HCT116 (cell line): ENCODE data around the gene MAGEA12.
"Not testable (repeated sequence)": the region's sequence is repeated elsewhere in the genome, so short reads cannot be mapped to it uniquely, and the experiment has no call there.

Experiments used
- EZH2 ChIP-seq: fragments of 200-600 bp; sonication (generic); IDR thresholded peaks from 2 replicates; pipeline ENCODE4 v1.6.1; 2017; ENCODE audit warnings: antibody characterized with exemption, mixed run types
- EZH2phosphoT487 ChIP-seq: fragments of 200-600 bp; IDR thresholded peaks from 2 replicates; pipeline ENCODE4 v1.6.1; 2018; ENCODE audit warnings: antibody characterized with exemption, borderline replicate concordance
- POLR2A ChIP-seq: IDR thresholded peaks from 2 replicates; pipeline ENCODE4 v1.7.0; 2011; ENCODE audit warnings: borderline replicate concordance; ENCODE audit not compliant: insufficient read depth, insufficient read length; ENCODE audit errors: extremely low read depth
- POLR2AphosphoS5 ChIP-seq: IDR thresholded peaks from 2 replicates; pipeline ENCODE4 v1.6.1; 2011; ENCODE audit warnings: mild to moderate bottlenecking, low read depth, low read length, moderate library complexity
- RAD21 ChIP-seq: IDR thresholded peaks from 2 replicates; pipeline ENCODE4 v1.6.1; 2012; ENCODE audit warnings: low read depth, mild to moderate bottlenecking
- SIN3A ChIP-seq: IDR thresholded peaks from 2 replicates; pipeline ENCODE4 v1.6.1; 2012; ENCODE audit warnings: low read depth
- SP1 ChIP-seq: IDR thresholded peaks from 2 replicates; pipeline ENCODE4 v1.6.1; 2012; ENCODE audit warnings: low read depth
- ZNF274 ChIP-seq: fragments of 200-500 bp; sonication (Bioruptor generic); IDR thresholded peaks from 2 replicates; pipeline ENCODE4 v1.6.1; 2014; ENCODE audit warnings: mild to moderate bottlenecking, low read depth, low read length, inconsistent platforms
- TF ChIP-seq, protein P1 (sequence below): IDR thresholded peaks from 2 replicates; pipeline ENCODE4 v1.6.1; 2012
- TF ChIP-seq, protein P2 (sequence below), 3 experiments: fragments of 200-600 bp in 1 of 3; sonication (generic) in 1 of 3; IDR thresholded peaks in 2 of 3; conservative IDR thresholded peaks in 1 of 3; 2 replicates each; pipeline ENCODE4 v1.5.1; 2012 to 2017; ENCODE audit warnings: low read depth in 2 of 3, low read length in 2 of 3, antibody characterized with exemption in 1 of 3, borderline replicate concordance in 1 of 3, control low read depth in 1 of 3, mild to moderate bottlenecking in 1 of 3, mixed read lengths in 1 of 3, mixed run types in 1 of 3, moderate library complexity in 1 of 3; ENCODE audit not compliant: insufficient read depth in 1 of 3
- TF ChIP-seq, protein P3 (sequence below): IDR thresholded peaks from 2 replicates; pipeline ENCODE4 v1.6.1; 2012

DNA sequence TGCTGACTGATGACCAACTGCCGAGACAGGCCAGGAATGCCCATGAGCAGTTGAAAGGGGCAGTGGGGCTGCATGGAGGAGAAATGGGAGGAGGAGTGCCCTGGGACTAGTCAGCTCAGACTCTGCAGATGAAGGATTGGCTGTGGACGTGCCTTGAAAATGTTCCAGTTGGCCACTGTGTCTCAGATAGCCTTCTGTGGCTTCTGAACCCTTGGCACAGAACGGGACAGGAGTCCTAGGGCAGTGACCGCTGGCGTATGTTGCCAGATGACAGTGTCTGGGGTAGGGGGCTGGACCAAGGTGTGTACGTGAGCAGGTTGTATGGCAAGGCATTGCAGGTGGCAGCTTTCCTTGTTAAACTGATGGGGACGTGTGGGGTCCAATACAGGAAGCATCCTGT lies 27.1 kb upstream of the MAGEA12 start:
- TF ChIP-seq, protein P1, sequence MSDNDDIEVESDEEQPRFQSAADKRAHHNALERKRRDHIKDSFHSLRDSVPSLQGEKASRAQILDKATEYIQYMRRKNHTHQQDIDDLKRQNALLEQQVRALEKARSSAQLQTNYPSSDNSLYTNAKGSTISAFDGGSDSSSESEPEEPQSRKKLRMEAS, result not testable (repeated sequence)
- TF ChIP-seq, protein P2, sequence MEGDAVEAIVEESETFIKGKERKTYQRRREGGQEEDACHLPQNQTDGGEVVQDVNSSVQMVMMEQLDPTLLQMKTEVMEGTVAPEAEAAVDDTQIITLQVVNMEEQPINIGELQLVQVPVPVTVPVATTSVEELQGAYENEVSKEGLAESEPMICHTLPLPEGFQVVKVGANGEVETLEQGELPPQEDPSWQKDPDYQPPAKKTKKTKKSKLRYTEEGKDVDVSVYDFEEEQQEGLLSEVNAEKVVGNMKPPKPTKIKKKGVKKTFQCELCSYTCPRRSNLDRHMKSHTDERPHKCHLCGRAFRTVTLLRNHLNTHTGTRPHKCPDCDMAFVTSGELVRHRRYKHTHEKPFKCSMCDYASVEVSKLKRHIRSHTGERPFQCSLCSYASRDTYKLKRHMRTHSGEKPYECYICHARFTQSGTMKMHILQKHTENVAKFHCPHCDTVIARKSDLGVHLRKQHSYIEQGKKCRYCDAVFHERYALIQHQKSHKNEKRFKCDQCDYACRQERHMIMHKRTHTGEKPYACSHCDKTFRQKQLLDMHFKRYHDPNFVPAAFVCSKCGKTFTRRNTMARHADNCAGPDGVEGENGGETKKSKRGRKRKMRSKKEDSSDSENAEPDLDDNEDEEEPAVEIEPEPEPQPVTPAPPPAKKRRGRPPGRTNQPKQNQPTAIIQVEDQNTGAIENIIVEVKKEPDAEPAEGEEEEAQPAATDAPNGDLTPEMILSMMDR (IDR thresholded peaks at IDR 0.05 in 2 of 3, conservative IDR thresholded peaks at IDR 0.05 in 1 of 3; ENCODE audit: borderline replicate concordance in 1 of 3, insufficient read depth in 1 of 3, low read depth in 2 of 3, low read length in 2 of 3), result not testable (repeated sequence)
- TF ChIP-seq SIN3A, RAD21, POLR2A, POLR2AphosphoS5, EZH2phosphoT487, SP1, ZNF274, EZH2: not testable (repeated sequence)
- TF ChIP-seq, protein P3, sequence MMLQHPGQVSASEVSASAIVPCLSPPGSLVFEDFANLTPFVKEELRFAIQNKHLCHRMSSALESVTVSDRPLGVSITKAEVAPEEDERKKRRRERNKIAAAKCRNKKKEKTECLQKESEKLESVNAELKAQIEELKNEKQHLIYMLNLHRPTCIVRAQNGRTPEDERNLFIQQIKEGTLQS, result not testable (repeated sequence)
